HG02943 (cell line): ENCODE results near the gene ETV3.
"Not testable (repeated sequence)": the region's sequence is repeated elsewhere in the genome, so short reads cannot be mapped to it uniquely, and the experiment has no call there.

Experiments used
- ATAC-seq: cut with Tn5 transposase; IDR thresholded peaks from one replicate; pipeline ENCODE4 v1.9.1; 2021; ENCODE audit warnings: mild to moderate bottlenecking, low read depth, moderate library complexity; ENCODE audit not compliant: unreplicated experiment

ETV3 gene

DNA sequence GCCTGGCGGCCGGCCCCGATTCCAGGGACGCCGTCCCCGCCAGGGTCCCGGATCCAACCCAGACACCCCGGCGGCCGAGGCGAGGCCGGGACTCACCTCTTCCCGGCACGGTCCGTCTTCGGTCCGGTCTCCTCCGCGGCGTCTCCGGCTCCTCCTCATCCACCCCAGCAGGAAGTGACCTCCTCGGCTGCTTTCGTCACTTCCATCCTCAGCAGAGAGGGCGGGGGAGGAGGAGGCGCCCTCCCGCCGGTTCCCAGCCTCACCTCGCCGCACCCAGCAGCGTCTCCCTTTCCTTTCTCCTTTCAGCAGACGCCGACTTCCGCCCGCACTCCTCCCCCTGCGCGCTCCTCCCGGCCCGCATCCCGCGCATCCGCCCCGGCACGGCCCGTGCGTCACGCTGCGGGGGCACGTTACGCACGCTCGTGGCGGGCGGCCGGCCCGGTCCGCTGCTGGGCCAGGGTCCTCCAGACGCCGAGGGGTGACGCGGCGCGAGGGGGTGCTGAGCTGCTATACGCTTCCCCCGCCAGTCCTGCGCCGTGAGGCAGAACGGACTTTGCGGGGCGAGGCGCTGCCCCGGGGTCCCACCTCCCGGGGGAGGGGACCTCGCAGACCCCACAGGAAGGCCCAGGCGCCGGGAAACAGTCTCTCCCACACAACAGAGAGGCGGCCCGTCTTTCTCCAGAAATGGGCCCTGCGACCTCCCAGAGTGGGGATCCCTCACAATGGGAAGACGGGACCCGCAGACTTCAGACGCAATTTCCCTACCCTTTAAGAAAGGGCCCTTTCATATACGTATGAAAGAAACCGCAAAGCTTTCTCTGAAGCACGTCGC lies at the start of gene ETV3:
Gene ETV3 (minus strand): TSS at position 176 of the 832 bp plus-strand sequence. CDS start 2,043 bp downstream, outside the sequence.
- peak; percentile 82 for ATAC-seq

DNA sequence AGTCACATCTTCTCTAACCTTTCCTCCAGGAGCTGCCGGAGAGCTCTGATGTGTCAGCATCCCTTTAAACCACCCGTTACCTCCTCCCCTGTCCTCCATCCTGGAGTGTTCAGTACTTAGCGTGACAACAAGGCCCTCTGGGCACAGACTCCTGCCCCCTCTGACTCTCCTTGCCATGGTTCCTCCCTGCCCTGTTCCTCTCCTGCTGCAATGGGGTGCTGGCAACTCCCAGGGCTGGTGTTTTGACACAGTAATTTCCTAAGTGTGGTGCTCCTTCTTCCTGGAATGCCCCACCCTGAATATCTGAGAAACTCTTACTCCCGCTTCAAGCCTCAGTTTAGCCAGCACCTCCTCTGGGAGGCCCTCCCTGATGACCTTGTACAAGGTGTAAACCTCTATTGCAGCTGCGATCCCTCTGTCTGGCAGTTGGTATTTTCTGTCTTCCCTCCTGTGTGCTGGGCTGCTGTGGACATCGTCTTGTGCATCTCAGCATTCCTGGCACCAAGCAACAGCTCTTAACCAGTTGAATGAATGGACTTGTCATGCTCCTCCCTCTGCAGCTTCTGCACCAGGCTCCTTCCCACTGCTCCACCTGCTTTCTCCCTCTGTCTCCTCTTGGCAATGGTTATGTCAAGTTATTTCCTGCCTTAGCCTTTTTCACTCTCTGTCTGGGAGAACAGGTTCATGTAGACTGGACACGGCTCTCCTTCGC lies 48.2 kb upstream of the ETV3 start:
- no peak for ATAC-seq

DNA sequence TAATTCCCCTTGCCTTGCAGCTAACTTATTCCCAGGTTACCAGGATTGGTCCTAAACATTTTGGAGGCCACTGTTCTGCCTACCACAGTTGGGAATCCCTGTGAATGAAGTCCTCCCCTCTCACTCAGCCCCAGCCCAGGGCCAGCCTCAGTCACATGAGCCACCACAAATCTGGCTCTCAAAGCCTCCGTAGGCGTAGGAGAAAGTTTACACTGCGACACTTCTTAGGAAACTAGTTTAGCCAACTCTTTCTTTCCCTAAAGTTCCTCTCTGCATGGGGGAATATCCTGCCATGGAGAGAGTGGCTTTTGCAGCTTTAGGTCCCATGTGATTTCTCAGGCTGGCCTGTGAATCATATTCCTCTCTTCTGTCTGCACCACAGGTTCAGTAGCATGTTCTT lies 45.7 kb upstream of the ETV3 start:
- no peak for ATAC-seq

DNA sequence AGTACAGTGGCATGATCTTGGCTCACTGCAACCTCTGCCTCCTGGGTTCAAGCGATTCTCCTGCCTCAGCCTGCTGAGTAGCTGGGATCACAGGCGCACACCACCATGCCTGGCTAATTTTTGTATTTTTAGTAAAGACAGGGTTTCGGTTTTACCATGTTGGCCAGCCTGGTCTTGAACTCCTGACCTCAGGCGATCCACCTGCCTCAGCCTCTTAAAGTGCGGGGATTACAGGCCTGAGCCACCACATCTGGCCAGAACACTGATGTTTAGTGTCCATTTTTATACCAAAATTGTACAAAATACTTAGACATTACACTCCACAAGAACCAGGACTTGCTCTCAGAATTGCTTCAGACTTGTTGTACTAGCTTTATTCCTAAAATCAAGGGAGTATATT lies 44.2 kb upstream of the ETV3 start:
- not testable (repeated sequence) for ATAC-seq

DNA sequence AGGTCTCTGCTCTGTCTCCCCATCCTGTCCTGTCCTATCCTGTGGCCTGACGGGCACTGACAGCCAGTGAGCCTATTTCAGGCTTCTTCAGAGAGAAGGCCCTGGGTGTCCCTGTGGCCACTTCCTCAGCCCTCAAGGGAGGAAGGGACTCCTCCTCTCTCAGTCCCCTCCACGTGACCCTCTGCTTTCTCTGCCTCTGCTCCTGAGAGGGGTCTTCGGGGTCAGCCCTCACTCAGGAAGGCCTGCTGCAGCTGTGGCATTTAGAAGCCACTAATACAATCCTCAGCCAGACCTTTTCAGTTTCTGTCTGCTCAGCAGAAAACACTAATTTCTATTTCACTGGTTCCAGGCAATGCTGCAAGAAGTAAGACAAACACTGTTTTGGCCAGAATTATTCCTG lies 43.6 kb upstream of the ETV3 start:
- ATAC-seq: no peak

DNA sequence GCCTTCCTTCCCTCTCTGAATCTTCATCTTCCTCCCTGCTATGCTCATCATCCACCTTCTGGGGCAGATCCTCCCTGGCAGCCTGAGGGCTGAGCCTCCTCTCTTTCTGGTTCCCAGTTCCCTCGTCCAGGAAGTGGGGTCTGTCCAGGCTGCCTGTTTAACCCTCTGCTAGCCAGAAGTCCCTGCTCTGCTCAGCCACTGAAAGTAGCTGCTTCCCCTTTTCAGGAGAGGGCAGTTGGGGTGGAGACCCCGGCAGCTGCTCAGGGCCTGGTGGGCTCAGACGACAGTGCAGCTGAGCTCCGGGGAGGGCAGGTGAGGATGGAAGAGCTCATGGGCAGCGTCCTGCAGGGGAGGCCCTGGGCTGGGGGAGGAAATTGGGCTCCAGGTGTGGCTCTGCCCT lies 43.1 kb upstream of the ETV3 start:
- ATAC-seq: no peak

DNA sequence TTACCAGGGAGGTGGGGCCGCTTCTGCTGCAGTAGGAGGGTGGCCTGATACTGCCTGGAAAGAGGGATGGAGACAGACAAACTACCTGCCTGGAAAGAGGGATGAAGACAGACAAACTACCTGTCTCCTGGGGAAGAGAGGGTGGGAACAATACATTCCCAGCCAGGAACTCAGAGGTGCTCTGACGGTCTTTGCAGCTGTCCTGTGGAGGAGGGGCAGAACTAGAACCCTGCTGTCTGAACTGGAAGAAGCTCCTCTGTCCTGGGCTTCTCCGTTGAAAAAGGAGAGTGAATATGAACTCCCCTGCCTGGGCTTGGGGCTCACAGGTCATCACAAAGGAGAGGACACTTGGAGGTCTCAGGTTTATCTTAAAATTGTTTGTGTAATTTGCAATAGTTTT lies 40.3 kb upstream of the ETV3 start:
- no peak for ATAC-seq

DNA sequence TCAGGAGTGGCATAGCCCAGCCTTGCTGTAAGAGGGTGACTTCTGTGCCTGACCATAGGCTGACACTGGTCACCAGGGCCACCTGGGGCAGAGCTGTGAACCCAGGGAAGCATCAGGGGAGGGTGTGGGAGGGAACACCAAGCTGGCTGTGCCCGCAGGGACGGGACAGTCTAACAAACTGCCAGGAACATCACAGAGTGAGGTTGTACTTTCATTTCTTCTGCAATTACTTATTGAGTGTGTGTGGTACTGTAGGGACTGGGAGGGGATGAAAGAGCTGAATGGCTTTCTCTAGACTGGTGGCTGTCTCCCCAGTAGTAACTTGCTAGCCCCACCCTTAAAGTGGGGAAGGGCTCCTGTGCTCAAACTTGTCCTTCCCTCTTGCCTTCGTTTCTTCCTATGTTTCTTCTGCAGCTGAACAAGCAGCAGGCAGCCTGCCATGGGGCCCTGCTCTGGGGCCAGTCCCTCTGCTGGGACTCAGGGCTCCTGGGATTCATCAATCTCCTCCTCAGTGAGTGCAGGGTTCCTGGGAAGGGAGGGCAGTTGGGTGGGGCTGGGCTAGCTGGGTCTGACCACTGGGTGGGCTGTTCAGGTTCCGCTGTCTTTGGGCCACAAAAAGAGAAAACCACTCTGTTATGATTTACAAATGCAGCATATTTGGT lies 39.7 kb upstream of the ETV3 start:
- ATAC-seq: no peak

DNA sequence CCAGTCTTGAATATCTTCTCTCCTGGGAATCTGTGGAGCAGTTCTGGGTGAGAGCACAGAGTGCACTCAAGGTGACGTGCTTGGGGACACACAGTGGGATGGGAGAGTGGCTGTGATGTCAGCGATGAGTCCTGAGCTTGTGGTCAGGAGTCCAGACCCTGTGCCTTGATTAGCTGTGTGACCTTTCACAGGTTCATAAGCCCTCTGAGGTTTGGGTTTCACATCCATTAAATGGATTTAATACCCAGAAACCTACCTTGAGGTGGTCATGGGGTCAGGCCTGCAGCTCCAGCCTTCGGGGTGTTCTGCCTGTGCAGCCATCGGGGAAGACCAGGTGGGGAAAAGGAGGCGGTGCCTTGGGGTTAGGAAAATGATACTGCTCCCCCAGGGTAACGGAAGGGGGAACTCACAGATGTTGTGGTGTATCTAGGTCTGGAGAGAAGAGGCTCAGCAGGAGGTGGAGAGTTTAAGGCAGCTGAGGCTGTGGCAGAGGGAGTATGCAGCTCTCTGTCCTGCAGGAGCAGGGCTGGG lies 38.5 kb upstream of the ETV3 start:
- no peak for ATAC-seq

DNA sequence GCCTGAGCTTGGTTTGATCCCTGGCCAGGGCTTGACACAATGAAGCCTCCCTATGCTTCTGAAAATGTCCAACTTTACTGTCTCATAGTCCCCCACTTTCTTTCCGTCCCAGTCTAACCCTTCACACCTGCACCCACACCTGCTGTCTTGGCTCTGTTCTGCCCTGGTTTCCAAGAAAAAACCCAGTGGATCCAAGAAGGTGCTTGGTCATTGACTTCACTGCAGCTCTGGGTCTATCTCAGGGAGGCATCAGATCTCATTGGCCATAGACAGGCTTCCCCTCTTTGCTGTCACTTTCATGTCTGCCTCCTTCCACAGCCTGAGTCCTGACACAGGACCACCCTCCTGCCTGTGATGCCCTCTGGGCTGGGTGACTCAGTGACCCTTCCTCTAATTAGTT lies 37.8 kb upstream of the ETV3 start:
- no peak for ATAC-seq

DNA sequence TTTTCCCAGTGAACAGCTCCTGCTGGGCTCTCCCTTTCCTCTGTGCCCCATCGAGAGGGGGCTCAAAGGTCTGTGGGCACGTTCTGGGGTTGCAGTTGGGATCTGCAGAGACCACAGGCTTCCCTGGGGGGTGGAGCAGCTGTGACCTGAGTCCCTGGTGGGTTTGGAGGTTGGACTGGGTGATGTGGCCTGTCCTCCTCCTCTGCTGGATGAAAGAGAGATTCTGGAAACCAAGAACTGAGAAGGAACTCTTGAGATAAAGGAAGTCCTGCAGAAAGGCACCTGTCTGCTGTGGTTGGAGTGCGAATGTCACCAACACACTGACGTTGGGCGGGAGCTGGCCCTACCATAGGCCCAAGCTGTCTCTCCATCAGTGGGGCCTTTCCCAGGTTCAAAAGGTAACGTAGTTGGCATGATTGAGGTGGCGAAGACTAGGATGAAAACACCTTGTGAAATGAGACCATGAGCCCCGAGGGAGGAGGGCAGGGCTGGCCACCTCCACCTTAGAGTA lies 35.8 kb upstream of the ETV3 start:
- no peak for ATAC-seq

DNA sequence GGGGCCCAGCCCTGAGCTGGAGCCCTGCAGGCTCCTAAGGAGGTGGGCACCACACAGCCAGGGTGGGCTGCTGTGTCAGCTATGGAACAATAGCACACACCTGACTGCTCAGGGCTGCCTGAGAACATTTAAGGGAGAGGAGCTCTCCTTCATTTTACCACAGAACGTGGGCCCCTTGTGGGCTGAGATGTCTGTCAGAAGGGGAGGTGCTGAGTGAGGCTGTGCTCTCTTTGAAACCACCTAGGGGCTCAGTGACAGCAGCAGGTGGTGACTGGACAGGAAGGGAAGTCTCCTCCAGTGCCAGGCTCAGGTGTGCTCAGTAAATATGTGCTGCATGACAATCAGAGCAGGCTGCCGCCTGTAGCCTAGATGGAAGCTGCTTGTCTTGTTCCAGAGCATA lies 35.0 kb upstream of the ETV3 start:
- ATAC-seq: not testable (repeated sequence)

DNA sequence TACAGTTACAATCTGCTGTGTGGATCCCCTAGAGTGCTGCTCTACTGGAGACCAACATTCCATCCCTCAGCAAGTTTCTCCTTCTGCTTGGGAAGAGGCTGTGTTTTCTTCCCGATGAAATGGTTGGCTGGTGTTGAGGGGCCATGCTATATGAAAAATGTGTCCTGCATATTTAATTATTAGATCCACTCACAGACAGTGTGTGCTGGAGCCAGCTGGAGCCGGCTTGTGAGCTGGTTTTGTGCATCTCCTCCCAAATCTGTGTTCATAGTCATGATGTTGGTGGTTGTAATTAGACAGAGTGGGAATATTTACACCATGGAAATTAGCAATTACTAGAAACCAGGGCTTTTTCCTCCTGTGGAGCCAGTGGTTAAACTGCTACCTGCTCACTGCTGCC lies 34.4 kb upstream of the ETV3 start:
- not testable (repeated sequence) for ATAC-seq

DNA sequence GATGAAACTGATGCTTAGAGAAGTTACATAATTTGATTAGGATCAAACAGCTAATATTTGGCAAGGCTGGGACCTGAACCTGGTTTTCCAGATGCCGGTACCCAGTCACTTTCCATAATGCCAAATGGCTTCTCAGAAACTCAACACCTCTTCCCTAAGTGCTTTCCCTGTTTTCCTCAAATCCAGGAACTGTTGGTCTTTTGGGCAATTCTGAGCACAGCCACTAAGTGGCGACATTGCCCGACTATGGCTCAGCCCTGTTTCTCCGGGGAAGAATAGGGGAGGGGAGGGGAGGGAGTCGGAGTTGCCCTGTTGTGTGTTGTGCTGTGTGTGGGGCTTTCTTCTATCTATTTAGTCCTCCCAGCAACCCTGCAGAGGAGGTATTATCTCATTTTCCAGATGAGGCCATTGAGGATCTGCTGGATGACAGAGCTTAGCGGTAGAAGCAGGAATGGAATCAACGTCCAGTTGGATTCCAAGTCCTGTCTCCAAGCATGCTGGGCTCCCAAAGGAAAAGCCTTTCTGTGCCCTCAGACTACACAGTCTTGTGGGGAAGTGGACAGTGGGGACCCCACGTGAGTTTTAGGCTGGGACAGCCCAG lies 33.8 kb upstream of the ETV3 start:
- not testable (repeated sequence) for ATAC-seq

DNA sequence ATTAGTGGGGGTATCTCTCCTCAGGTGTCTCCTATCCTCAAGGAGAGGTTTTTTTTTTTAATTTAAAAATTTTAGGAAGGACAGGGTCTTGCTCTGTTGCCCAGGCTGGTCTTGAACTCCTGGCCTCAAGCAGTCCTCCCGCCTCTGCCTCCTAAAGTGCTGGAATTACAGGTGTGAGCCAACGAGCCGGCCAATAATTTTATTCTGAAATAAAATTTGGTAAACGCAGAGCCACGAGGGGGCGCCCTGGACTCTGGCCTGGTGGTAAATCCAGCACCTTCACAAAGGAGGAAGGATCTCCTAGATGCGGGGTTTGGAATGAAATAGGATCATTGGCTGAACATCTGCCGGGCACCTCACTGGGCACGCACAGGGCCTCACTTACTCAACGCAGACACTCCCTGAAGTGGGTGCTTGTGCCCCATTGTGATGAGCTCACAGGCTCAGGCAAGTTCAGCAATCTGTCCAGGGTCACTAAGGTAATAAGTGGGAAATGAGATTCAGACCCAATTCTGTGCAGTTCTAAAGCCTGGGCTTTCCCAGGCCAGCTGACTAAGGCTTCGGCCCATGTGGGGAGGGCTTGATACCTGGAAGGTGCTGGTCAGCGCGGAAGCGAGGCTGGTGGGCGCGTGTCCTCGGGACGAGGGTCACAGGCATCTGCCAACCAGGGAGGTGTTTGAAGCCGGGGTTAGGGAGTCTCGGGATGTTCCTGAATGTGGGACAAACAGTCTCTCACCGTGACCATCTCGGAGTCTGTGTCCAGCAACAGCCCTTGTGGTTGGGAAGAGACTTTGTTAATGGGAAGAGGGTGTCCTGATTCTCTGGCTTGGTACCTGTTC lies 32.7 kb upstream of the ETV3 start:
- no peak for ATAC-seq

DNA sequence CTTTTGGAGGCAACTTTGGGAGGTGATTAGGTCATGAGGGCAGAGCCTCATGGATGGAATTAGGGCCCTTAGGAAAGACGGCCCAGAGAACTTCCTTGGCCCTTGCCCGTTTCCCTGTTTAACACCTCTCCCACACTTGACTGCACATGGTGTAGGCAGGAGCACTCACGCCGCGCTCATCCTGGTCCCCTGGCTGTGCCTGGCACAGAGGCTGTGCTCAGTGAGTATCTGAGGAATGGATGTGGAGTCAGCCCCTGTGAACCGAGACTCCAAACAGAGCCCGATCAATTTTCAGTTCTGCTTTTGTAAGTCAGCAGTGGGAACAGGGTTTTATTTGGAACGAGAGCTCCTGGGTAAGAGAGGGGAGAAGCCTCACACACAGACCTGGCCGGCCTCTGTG lies 29.8 kb upstream of the ETV3 start:
- no peak for ATAC-seq

DNA sequence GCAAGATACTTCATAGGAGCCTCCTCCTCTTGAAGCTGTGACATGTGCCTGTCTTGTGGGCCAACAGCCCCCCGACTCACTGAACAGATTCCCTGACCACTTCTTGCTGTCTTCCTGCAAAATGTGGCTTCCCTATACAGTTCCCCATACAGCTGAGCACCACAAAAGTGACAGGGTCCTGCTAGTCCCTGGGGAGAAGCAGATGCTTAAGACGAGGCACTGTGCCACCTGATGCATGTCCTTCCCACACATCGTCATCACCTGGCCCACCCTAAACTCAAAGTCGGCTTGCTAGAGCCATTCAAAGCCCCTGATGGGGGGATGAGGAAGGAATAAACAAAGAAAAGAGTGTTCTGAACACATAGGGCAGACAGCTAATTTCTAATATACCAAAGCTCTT lies 29.2 kb upstream of the ETV3 start:
- no peak for ATAC-seq

DNA sequence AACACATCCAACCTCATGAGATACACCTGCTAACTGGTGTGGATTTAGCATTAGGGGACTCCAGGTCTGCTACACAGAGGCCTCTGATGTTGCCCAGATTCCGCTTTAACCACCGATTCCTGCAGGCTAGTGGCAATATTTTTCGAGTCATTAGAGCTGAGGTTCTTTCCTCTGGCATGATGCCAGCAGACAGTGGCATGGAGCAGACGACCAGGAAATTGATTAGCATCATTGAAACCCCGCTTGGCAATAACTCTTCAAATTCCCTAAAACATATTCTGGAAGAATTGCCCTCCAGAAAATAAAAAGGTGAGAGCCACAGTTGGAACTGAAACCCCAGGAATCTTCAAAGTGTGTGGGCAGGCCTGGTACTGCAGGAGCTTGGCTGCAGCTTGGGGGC lies 28.4 kb upstream of the ETV3 start:
- no peak for ATAC-seq

DNA sequence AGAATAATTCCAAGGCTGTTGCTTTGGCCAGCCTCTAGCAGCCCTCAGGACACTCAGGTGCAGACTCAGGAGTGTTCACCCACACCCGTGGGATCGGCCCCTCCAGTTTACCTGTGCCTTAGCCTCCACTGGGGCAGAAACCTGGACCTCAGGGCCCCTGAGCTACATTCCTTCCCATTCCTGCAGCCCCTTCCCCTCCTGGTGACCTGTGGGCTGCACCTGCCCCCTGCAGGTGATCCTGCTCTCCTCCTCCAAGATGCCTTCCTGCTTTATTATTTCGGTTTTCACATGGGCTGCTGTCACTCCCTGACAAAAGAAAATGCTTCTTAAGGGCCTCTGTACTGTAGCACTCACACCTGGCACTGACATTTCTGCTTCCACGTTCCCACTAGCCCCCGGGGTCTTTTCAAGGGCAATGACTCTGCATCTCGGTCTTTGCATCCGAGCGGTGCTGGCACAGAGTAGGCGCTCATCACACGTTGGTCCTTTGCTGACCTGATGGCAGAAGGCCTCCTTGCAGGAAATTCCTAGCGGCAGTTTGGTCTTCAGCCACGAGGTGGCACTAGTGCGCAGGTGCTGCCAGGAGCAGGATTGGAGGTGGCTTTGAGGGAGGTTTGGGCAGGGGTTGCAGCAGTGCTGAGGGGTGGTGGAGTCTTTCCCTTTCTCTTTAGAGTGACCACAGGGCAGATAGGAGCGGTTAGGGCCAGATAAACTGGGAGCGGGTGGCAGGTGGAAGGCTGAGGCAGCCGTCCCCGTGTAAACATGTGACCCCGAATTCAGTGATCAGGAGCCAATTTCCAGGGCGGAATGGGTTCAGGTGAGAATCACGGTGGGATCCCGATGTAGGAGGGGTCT lies 25.3 kb upstream of the ETV3 start:
- ATAC-seq: no peak
